Measurements from ENCODE around the gene TTC9C.

DNA sequence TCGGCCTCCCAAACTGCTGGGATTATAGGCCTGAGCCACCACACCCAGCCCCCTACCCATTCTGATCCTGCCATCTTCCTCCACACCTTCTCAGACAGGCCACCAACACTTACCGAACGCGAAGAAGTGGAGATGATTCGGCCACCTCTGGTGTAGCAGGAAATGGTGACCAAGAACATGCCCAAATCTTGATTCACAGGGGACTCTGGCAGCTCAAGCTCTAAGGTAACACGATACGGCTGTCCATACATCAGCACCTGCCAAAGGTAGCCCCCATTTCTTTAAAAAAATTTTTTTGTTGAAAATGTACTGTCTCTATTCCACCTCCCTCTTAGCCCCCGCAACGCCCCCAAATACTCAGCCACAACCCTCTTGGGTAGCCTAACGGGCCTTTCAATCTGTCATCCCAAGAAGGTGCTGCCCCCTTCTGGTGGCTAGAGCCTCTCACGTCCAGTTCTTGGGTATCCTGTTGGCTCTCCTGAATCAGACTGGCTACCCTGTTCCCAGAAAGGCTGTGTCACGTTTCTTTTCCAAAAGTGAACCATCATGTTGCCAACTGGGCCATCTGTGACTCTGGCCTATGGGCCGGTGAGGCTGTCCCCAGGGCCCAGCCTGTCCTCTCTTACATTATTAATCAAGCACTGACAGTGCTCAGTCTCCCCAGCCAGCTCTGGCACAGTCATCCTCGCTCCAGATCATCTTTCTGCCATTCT is 33.7 kb upstream of the TTC9C start:
- no peak for TF ChIP-seq POLR2AphosphoS5 (IDR thresholded peaks at IDR 0.05)
- TF ChIP-seq, protein P1, sequence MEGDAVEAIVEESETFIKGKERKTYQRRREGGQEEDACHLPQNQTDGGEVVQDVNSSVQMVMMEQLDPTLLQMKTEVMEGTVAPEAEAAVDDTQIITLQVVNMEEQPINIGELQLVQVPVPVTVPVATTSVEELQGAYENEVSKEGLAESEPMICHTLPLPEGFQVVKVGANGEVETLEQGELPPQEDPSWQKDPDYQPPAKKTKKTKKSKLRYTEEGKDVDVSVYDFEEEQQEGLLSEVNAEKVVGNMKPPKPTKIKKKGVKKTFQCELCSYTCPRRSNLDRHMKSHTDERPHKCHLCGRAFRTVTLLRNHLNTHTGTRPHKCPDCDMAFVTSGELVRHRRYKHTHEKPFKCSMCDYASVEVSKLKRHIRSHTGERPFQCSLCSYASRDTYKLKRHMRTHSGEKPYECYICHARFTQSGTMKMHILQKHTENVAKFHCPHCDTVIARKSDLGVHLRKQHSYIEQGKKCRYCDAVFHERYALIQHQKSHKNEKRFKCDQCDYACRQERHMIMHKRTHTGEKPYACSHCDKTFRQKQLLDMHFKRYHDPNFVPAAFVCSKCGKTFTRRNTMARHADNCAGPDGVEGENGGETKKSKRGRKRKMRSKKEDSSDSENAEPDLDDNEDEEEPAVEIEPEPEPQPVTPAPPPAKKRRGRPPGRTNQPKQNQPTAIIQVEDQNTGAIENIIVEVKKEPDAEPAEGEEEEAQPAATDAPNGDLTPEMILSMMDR (IDR thresholded peaks at IDR 0.05) = peak; percentile 64 to 85 (median 83)
- TF ChIP-seq POLR2A (IDR thresholded peaks at IDR 0.05) = no peak

Measured in transverse colon (tissue), 4 donors.